ENCODE measurements around the gene EVI5L.
A peak's percentile ranks its signal among the peaks of the same experiment; 100 is the strongest.

Gene EVI5L

GRCh38 chr19:7901337-7901736, 71.3 kb downstream of the EVI5L start:
- DNase-seq = no peak

- no peak for DNase-seq
These were observed 72.8 kb downstream of the EVI5L start for GRCh38 chr19:7902796-7903243.

- peak; percentile 87 to 94 for DNase-seq
These were observed 73.4 kb downstream of the EVI5L start, which contains the start of gene MAP2K7 for GRCh38 chr19:7903244-7904073. MAP2K7 (plus strand) TSS chr19:7903877; CDS start chr19:7903945, 68 bp downstream.

GRCh38 chr19:7904074-7905020, 74.3 kb downstream of the EVI5L start:
- DNase-seq = no peak

GRCh38 chr19:7905268-7905667, 75.2 kb downstream of the EVI5L start:
- no peak for DNase-seq

GRCh38 chr19:7905859-7906258, 75.8 kb downstream of the EVI5L start:
- no peak for DNase-seq

- DNase-seq = no peak
These were observed 77.1 kb downstream of the EVI5L start for GRCh38 chr19:7907122-7907521.

GRCh38 chr19:7907544-7907943, 77.5 kb downstream of the EVI5L start:
- DNase-seq = no peak

GRCh38 chr19:7908078-7908699, 78.2 kb downstream of the EVI5L start:
- no peak for DNase-seq

- DNase-seq = no peak
These were observed 78.9 kb downstream of the EVI5L start for GRCh38 chr19:7908742-7909461.

GRCh38 chr19:7909471-7910067, 79.6 kb downstream of the EVI5L start:
- DNase-seq = no peak

GRCh38 chr19:7910321-7911161, 80.5 kb downstream of the EVI5L start:
- no peak for DNase-seq

- DNase-seq = no peak
These were observed 81.6 kb downstream of the EVI5L start for GRCh38 chr19:7911508-7912143.

GRCh38 chr19:7912144-7912696, 82.2 kb downstream of the EVI5L start:
- DNase-seq = no peak

GRCh38 chr19:7912697-7913564, 82.9 kb downstream of the EVI5L start:
- no peak for DNase-seq

- no peak for DNase-seq
These were observed 83.6 kb downstream of the EVI5L start for GRCh38 chr19:7913652-7914051.

GRCh38 chr19:7914099-7914498, 84.1 kb downstream of the EVI5L start:
- no peak for DNase-seq

Measured in cerebellar nuclear complex (tissue), 1 donor.